AG09319 (cell line): Measurements from ENCODE around the gene INSIG1.

Source experiments
- DNase-seq: peaks from one replicate; pipeline ENCODE4 v3.0.0-alpha.2; 2010; ENCODE audit warnings: low read depth; ENCODE audit errors: extremely low read depth
- CTCF ChIP-seq: IDR thresholded peaks from 2 replicates; pipeline ENCODE4 v1.5.1; 2011; ENCODE audit warnings: low read depth, mild to moderate bottlenecking, inconsistent platforms, low read length, moderate library complexity

The INSIG1 gene

GRCh38 chr7:155303897-155304296 is 6.2 kb downstream of the INSIG1 start:
- no peak for TF ChIP-seq CTCF
- no peak for DNase-seq

- TF ChIP-seq CTCF = no peak
- no peak for DNase-seq
These were observed 7.7 kb downstream of the INSIG1 start for GRCh38 chr7:155305231-155305904.

DNA sequence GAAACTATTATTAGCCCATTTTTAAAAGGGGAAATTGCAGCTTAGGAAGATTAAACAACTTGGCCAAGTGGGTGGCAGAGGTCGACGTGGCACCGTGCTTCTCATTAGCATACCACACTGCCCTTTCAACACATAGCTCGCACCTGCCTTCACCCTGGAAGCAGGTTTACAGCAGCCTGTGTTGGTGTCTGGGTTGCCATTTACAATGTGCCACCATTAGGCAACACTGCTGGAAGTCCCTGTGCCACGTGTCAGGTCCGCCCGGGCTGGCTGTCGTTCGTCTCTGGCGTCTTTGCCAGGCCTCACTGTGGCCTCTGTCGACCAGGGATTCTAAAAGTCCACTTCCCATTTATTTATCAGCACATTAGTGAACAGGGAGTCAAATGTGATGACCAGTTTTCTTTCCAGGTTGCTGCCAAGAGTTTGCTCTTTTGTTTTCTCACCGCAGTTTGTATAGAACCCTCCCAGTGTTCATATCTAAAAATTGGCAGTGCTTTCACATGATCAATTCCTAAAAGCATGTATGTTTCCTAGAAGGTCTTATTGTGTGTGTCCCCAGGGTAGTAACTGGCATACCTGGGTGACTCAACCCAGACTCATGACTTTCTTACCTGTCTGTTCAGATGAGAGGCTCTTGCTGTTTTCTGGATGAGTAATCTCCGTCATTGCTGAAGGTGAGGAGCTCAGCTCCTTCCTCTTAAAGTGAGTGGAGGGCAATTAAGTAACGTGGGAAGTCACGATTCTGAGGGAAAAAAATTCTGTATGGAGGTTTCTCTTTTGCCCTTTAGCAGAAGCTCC is 9.2 kb downstream of the INSIG1 start:
- no peak for DNase-seq
- TF ChIP-seq CTCF = no peak

DNA sequence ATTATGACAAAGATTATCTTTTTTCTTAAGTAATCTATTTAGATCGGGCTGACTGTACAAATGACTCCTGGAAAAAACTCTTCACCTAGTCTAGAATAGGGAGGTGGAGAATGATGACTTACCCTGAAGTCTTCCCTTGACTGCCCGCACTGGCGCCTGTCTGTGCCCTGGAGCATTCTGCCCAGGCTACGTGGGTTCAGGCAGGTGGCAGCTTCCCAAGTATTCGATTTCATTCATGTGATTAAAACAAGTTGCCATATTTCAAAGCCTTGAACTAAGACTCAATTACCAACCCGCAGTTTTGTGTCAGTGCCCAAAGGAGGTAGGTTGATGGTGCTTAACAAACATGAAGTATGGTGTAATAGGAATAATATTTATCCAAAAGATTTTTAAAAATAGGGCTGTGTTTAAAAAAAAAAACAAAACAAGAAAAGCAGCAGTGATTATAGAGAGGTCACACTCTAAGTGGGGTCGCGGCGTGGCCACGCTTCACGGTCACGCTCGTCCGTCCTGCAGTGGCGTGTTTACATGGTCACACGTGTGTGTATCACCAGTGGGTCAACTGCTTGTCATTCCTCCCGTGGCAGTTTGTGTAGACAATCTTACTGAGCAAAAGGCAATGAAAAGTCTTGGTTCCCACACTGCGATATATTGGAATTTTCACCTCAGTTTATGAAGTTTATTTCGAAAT is 10.8 kb downstream of the INSIG1 start:
- no peak for TF ChIP-seq CTCF
- no peak for DNase-seq

- no peak for DNase-seq
- no peak for TF ChIP-seq CTCF
These were observed 11.3 kb downstream of the INSIG1 start for GRCh38 chr7:155309021-155309338.

- no peak for TF ChIP-seq CTCF
- no peak for DNase-seq
These were observed 12.9 kb downstream of the INSIG1 start for GRCh38 chr7:155310425-155311114.
